ENCODE results near the gene TRIB2.

The TRIB2 gene

GRCh38 chr2:12720754-12721378, 4.1 kb downstream of the TRIB2 start:
- TF ChIP-seq FOXP2 (optimal IDR thresholded peaks at IDR 0.05; ENCODE audit: control extremely low read depth, extremely low read length, insufficient read depth): no peak
- no peak for DNase-seq (ENCODE audit: low read depth, low spot score)
- Histone ChIP-seq H3K36me3 (ENCODE audit: insufficient read depth, low read length) (peaks cover 32% of the 10 kb centered on the region), H3K9ac (ENCODE audit: insufficient read length) (no peak overlapping the region), H3K9me3 (ENCODE audit: low read depth, low read length) (no peaks in the 10 kb centered on the region), H3K27ac (no peak overlapping the region), H3K4me3 (peak overlapping the region; percentile 89)

- Histone ChIP-seq H3K36me3 (ENCODE audit: insufficient read depth, low read length) (peaks cover 42% of the 10 kb centered on the region), H3K9me3 (ENCODE audit: low read depth, low read length) (no peaks in the 10 kb centered on the region), H3K27ac (no peak overlapping the region), H3K9ac (ENCODE audit: insufficient read length) (no peak overlapping the region), H3K4me3 (peak overlapping the region; percentile 89)
- no peak for TF ChIP-seq EZH2 (IDR thresholded peaks at IDR 0.05)
- no peak for TF ChIP-seq FOXP2 (optimal IDR thresholded peaks at IDR 0.05; ENCODE audit: control extremely low read depth, extremely low read length, insufficient read depth)
- no peak for TF ChIP-seq POLR2AphosphoS5 (IDR thresholded peaks at IDR 0.05; ENCODE audit: borderline replicate concordance, low read depth, low read length)
- DNase-seq (ENCODE audit: low read depth, low spot score): no peak
Observed at GRCh38 chr2:12721566-12722446, 5.1 kb downstream of the TRIB2 start.

GRCh38 chr2:12722447-12723316, 5.9 kb downstream of the TRIB2 start:
- H3K4me3 ChIP-seq: peak overlapping the region; percentile 30; the same call in 1 of the 2 replicates
- H3K36me3 ChIP-seq (ENCODE audit: insufficient read depth, low read length): peaks cover 47% of the 10 kb centered on the region
- no peak overlapping the region for H3K27ac ChIP-seq

GRCh38 chr2:12723736-12724463, 7.2 kb downstream of the TRIB2 start:
- no peak overlapping the region for H3K4me3 ChIP-seq
- peaks cover 57% of the 10 kb centered on the region for H3K36me3 ChIP-seq (ENCODE audit: insufficient read depth, low read length)
- H3K9me3 ChIP-seq (ENCODE audit: low read depth, low read length): no peaks in the 10 kb centered on the region
- no peak for DNase-seq (ENCODE audit: low read depth, low spot score)
- no peak overlapping the region for H3K27ac ChIP-seq
- no peak for TF ChIP-seq FOXP2 (optimal IDR thresholded peaks at IDR 0.05; ENCODE audit: control extremely low read depth, extremely low read length, insufficient read depth)
- no peak for TF ChIP-seq EZH2 (IDR thresholded peaks at IDR 0.05)
- TF ChIP-seq POLR2AphosphoS5 (IDR thresholded peaks at IDR 0.05; ENCODE audit: borderline replicate concordance, low read depth, low read length): no peak
- H3K9ac ChIP-seq (ENCODE audit: insufficient read length): no peak overlapping the region

More at GRCh38 chr2:12722447-12723316, 5.9 kb downstream of the TRIB2 start:
- DNase-seq (ENCODE audit: low read depth, low spot score): no peak
- TF ChIP-seq EZH2 (IDR thresholded peaks at IDR 0.05): no peak
- no peak for TF ChIP-seq FOXP2 (optimal IDR thresholded peaks at IDR 0.05; ENCODE audit: control extremely low read depth, extremely low read length, insufficient read depth)
- TF ChIP-seq POLR2AphosphoS5 (IDR thresholded peaks at IDR 0.05; ENCODE audit: borderline replicate concordance, low read depth, low read length): no peak
- no peak overlapping the region for H3K9ac ChIP-seq (ENCODE audit: insufficient read length)
- no peaks in the 10 kb centered on the region for H3K9me3 ChIP-seq (ENCODE audit: low read depth, low read length)

- Histone ChIP-seq H3K9ac (ENCODE audit: insufficient read length) (no peak overlapping the region), H3K36me3 (ENCODE audit: insufficient read depth, low read length) (peaks cover 63% of the 10 kb centered on the region), H3K27ac (no peak overlapping the region), H3K4me3 (no peak overlapping the region), H3K9me3 (ENCODE audit: low read depth, low read length) (no peaks in the 10 kb centered on the region)
- TF ChIP-seq EZH2 (IDR thresholded peaks at IDR 0.05) (no peak), FOXP2 (optimal IDR thresholded peaks at IDR 0.05; ENCODE audit: control extremely low read depth, extremely low read length, insufficient read depth) (no peak), POLR2AphosphoS5 (IDR thresholded peaks at IDR 0.05; ENCODE audit: borderline replicate concordance, low read depth, low read length) (no peak)
- DNase-seq (ENCODE audit: low read depth, low spot score): no peak
Observed at GRCh38 chr2:12725233-12726187, 8.8 kb downstream of the TRIB2 start.

- Histone ChIP-seq H3K9ac (ENCODE audit: insufficient read length) (no peak overlapping the region), H3K27ac (no peak overlapping the region), H3K36me3 (ENCODE audit: insufficient read depth, low read length) (peaks cover 64% of the 10 kb centered on the region), H3K9me3 (ENCODE audit: low read depth, low read length) (no peaks in the 10 kb centered on the region), H3K4me3 (no peak overlapping the region)
- TF ChIP-seq FOXP2 (optimal IDR thresholded peaks at IDR 0.05; ENCODE audit: control extremely low read depth, extremely low read length, insufficient read depth) (no peak), EZH2 (IDR thresholded peaks at IDR 0.05) (no peak), POLR2AphosphoS5 (IDR thresholded peaks at IDR 0.05; ENCODE audit: borderline replicate concordance, low read depth, low read length) (no peak)
- no peak for DNase-seq (ENCODE audit: low read depth, low spot score)
Observed at GRCh38 chr2:12726271-12726670, 9.5 kb downstream of the TRIB2 start.

- Histone ChIP-seq H3K9ac (ENCODE audit: insufficient read length) (no peak overlapping the region), H3K4me3 (no peak overlapping the region), H3K36me3 (ENCODE audit: insufficient read depth, low read length) (peaks cover 64% of the 10 kb centered on the region), H3K27ac (no peak overlapping the region), H3K9me3 (ENCODE audit: low read depth, low read length) (no peaks in the 10 kb centered on the region)
- no peak for DNase-seq (ENCODE audit: low read depth, low spot score)
- TF ChIP-seq POLR2AphosphoS5 (IDR thresholded peaks at IDR 0.05; ENCODE audit: borderline replicate concordance, low read depth, low read length) (no peak), EZH2 (IDR thresholded peaks at IDR 0.05) (no peak), FOXP2 (optimal IDR thresholded peaks at IDR 0.05; ENCODE audit: control extremely low read depth, extremely low read length, insufficient read depth) (no peak)
Observed at GRCh38 chr2:12727065-12727464, 10.3 kb downstream of the TRIB2 start.
